Stimulated activated CD4-positive, alpha-beta T cell treated with anti-CD3 and anti-CD28 coated beads, TNF-alpha, amount 100 ng/mL, for 24 hours (primary cell): Measurements from ENCODE around the gene HDHD5.
"Not testable (repeated sequence)": the region's sequence is repeated elsewhere in the genome, so short reads cannot be mapped to it uniquely, and the experiment has no call there.

ENCODE experiments used
- DNase-seq, 3 experiments: peaks; one replicate each; pipeline ENCODE4 v3.0.0-alpha.2; 2020; ENCODE audit warnings: low read depth in 3 of 3

Gene HDHD5

GRCh38 chr22:17155941-17156340 is 3.1 kb downstream of the HDHD5 start:
- DNase-seq: no peak

GRCh38 chr22:17152971-17153370 is 6.1 kb downstream of the HDHD5 start:
- no peak for DNase-seq

- DNase-seq: no peak
Observed at GRCh38 chr22:17152340-17152739, 6.7 kb downstream of the HDHD5 start.

DNA sequence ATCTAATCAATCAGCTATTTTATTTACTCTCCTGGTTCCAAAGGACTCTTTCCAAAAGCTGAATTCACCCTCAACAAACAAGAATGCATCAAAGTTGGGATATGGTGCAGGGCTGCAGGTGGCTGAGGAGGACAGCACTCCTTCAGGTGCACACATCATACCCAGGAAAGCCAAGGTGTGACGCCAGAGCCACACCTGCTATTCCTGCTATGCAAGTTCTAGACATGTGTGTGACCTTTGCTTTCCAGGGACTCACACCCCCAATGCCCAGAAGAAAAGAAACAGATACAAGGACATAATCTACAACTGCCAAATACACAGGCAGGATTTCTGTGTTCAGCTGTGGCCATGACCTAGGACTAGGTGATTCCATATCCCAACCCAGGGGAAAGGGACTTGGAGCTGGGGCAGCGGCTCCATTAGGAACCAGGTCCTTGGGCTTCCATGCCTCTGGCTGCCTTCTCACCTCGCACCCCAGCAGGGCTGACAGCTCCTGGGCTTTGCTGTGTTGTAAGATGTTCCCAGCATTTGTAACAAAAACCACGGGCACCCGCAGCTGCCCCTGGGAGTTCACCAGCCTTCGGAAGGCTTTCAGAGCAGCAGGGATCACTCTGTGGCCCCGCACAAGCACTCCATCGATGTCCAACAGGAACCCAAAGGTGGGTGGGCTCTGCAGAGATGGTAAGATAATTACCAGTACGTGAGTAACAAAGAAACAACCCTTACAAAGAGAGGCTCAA is 9.8 kb downstream of the HDHD5 start:
- DNase-seq: no peak

GRCh38 chr22:17147458-17147857 is 11.6 kb downstream of the HDHD5 start:
- not testable (repeated sequence) for DNase-seq

- DNase-seq: no peak
Observed at GRCh38 chr22:17145021-17145680, 13.9 kb downstream of the HDHD5 start.

DNA sequence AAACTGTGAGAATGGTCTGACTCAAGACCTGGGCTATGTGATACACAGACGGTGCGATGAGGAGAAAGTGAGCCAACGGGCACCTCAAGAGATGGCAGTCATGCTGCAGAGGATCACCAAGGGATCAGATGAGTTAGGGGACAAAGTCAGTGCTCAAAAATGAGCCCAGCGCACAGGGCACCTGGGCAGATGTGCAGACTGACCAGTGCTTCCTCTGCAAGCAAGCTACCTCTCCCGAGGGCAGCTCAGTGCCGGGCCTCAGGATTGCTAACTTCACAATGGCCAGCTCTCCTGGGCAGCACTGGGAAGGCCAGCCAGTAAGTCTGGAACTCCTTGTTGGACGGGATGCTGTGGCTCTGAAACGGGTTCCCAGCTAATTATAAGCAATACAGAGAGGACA is 15.3 kb downstream of the HDHD5 start:
- no peak for DNase-seq

GRCh38 chr22:17143101-17143500 is 16.0 kb downstream of the HDHD5 start:
- no peak for DNase-seq

GRCh38 chr22:17140826-17141766 is 18.0 kb downstream of the HDHD5 start:
- no peak for DNase-seq

DNA sequence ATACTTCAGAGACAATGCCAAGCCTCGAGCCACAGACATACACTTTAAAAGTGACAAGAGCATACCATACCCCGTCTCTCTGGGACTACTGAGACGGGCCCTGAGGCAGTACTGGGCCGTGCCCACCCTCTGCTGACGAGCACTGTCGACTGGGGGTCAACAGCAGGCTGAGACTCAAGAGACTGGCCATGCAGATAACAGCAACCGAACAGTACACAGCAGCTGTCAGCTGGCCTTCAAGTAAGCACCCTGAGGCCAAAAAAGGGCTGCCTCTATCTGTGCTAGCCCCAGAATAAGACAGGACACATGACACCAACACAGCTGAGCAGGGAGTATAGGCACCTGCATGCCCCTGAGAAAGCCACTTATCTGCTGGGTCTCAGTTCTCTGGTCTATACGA is 19.1 kb downstream of the HDHD5 start:
- no peak for DNase-seq

- no peak for DNase-seq
Observed at GRCh38 chr22:17138513-17138912, 20.6 kb downstream of the HDHD5 start.

DNA sequence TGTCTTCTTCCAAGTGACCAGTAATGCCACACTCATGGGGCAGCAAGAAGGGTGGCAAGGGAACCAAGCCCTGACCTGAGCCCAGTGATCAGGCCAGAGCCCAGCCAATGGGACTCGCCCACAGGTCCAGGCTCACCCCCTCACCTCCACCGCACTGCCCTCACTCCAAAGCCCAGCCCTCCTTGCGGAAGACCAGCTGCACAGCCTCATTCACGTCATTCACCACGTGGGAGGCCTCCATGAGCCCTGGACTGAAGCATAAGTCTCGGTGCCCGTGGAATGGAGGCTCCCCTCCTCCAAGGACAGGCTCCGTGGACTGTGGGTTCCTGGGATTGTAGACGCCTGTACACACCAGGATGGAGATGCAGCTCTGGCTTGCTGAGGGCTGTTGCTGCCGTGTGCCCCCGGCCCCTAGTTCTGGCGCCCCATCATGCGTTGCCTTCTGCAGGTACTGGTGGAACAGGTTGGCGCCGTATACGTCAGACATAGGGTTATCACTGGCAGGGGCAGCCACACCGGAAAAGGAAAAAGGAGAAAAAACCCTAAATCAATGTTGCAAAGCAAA is 21.1 kb downstream of the HDHD5 start:
- no peak for DNase-seq

- no peak for DNase-seq
Observed at GRCh38 chr22:17137170-17137569, 21.9 kb downstream of the HDHD5 start.

DNA sequence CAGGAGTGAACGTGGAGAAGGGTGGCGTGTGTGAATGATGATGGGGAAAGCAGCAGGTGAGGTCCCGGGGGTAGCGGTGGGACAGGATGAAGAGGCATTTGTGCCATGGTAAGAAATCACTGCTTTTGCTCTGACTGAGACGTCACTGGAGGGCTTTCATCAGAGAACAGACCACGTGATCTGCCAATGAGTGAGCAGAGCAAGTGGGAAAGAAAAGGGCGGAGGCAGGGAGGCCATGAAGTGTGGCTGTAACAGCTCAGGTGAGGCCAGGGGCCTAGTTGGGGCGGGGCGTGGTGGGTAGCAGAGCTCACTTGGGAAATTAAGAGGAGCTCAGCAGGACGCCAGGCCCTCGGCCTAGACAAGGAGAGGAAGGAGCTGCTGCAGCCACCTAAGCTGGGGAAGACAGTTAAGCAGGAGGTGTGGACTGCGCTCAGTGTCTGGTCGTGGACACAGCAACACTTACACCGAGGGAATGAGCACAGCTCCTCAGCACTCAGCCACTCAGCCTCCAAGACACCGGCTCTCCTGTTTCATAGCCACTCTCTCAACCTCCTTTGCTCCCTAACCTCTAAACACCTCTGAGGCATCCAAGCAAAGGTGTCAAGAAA is 23.8 kb downstream of the HDHD5 start:
- DNase-seq: no peak

GRCh38 chr22:17133137-17133536 is 25.9 kb downstream of the HDHD5 start:
- no peak for DNase-seq

DNA sequence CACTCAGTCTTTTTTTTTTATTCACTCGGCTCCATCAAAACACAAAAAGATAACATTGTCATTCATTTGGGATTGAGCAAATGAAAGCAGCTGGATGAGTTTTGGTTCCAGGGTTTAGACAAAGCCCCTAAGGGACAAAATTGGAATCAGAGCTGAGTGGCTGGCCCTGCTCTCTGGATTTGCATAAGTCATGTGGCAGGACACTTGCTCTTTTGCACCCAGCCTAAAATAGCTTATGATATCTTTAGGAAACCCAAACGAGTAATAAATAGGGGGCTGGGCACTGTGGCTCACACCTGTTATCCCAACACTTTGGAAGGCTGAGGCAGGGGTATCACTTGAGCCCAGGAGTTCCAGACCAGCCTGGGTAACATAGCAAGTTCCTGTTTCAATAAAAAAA is 27.0 kb downstream of the HDHD5 start:
- DNase-seq: no peak

DNA sequence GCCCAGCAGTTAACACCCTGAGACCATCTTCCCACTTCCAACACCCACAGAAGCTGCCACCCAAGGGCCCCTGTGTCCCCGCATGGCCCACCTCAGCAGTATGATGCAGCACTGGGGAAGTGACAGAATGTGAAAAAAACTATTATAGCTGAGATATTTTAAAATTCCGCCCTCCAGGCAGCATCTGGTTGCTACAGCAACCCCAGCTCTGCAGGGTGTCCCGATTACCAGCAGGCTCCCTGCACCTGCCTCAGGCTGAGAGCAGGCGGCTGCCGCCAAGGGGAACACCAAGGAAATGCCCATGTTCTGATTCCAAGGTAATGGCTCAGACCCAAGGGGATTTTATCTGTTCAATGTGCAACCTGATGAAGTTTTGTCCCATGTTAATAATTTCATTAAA is 27.4 kb downstream of the HDHD5 start:
- no peak for DNase-seq

DNA sequence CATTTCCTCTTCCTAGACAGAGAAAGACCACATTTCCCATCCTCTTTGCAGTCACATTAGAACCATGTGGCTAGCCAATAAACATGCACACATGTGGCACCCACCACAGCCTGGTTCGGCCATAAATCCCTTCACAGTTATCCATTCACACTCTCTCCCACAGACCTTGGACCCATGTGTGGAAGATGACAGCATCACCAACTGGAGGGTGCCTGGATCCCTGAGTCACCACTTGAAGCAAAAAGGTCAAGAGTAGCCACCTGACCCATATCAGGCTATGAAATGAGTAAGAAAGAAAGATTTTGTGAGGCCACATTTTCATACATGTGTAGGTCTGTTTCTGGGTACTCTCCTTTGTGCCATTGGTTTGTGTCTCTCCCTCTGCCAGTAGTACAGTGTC is 28.9 kb downstream of the HDHD5 start:
- no peak for DNase-seq

GRCh38 chr22:17121233-17122195 is 37.6 kb downstream of the HDHD5 start, which contains the start of gene TMEM121B:
TMEM121B (minus strand) TSS chr22:17121360; CDS start chr22:17121127, 233 bp downstream.
- peak in 1 of 3 experiments; percentile 25 for DNase-seq

DNA sequence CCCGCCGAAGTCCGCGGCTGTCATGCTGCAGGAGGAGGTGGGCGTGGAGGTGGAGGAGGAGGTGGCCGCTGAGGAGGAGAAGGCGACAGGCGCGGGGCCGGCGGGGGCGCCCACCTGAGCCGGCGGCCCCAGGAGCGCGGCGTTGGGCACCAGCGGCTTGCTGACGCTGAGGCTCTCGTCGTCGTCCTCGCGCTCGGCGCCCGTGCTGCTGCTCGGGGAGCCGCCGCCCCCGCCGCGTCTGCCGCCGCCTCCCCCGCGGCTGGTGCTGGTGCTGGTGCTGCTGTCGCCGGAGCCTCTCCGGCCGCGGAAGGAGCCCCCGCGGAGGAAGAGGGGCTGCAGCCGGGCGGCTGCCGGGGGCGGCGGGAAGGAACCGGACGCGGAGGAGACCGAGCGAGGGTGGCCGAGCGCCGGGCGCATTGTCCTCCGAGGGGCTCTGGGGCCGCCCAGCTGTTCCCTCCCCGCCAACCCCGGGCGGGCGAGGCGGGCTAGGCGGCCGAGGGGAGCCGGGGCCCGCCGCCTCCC is 38.3 kb downstream of the HDHD5 start:
- no peak for DNase-seq
